ENCODE measurements around the gene ADGRG3. TPM values are rescaled to one million over a fixed set of nuclear protein-coding genes. Genes with fewer than 3 reads are reported as not detected.
"Not testable (repeated sequence)": the region's sequence is repeated elsewhere in the genome, so short reads cannot be mapped to it uniquely, and the experiment has no call there.

Gene ADGRG3
- total RNA-seq, 1 donor from 2014 or later = 7.7 TPM

- H3K4me3 ChIP-seq = no peak overlapping the region
- no peak overlapping the region for H3K27ac ChIP-seq
- intact Hi-C loops (cut with DNase I) = no loop called here
These were observed 747 bp downstream of the ADGRG3 start for GRCh38 chr16:57668630-57669475.

GRCh38 chr16:57669476-57670162 is 1.5 kb downstream of the ADGRG3 start:
- no peak for DNase-seq
- peaks cover 8% of the 10 kb centered on the region for H3K4me1 ChIP-seq
- no peak overlapping the region for H3K4me3 ChIP-seq
- no peaks in the 10 kb centered on the region for H3K27me3 ChIP-seq (ENCODE audit: low read depth)
- no peak overlapping the region for H3K27ac ChIP-seq
- TF ChIP-seq CTCF (IDR thresholded peaks at IDR 0.05) = no peak
- ATAC-seq = no peak
- intact Hi-C loops (cut with DNase I) = no loop called here
- no peaks in the 10 kb centered on the region for H3K9me3 ChIP-seq
- H3K36me3 ChIP-seq = no peaks in the 10 kb centered on the region

More at GRCh38 chr16:57668630-57669475, 747 bp downstream of the ADGRG3 start:
- TF ChIP-seq CTCF (IDR thresholded peaks at IDR 0.05) = no peak
- H3K9me3 ChIP-seq = no peaks in the 10 kb centered on the region
- DNase-seq (no peak), ATAC-seq (no peak)
- no peaks in the 10 kb centered on the region for H3K27me3 ChIP-seq (ENCODE audit: low read depth)
- peaks cover 8% of the 10 kb centered on the region for H3K4me1 ChIP-seq
- H3K36me3 ChIP-seq = peaks cover 2% of the 10 kb centered on the region

GRCh38 chr16:57670196-57670595 is 2.1 kb downstream of the ADGRG3 start:
- H3K9me3 ChIP-seq = no peaks in the 10 kb centered on the region

GRCh38 chr16:57671451-57671850 is 3.3 kb downstream of the ADGRG3 start:
- DNase-seq; ATAC-seq; H3K27ac ChIP-seq; H3K4me1 ChIP-seq; intact Hi-C loops (cut with DNase I); H3K4me3 ChIP-seq; H3K27me3 ChIP-seq (ENCODE audit: low read depth); H3K9me3 ChIP-seq; H3K36me3 ChIP-seq: not testable (repeated sequence)

More at GRCh38 chr16:57670196-57670595, 2.1 kb downstream of the ADGRG3 start:
- no peak for ATAC-seq
- no peaks in the 10 kb centered on the region for H3K36me3 ChIP-seq
- H3K4me1 ChIP-seq = peaks cover 8% of the 10 kb centered on the region
- TF ChIP-seq CTCF (IDR thresholded peaks at IDR 0.05) = no peak
- no peak overlapping the region for H3K4me3 ChIP-seq
- intact Hi-C loops (cut with DNase I) = no loop called here
- no peak overlapping the region for H3K27ac ChIP-seq
- no peak for DNase-seq
- H3K27me3 ChIP-seq (ENCODE audit: low read depth) = no peaks in the 10 kb centered on the region

- intact Hi-C loops (cut with DNase I) = no loop called here
- Histone ChIP-seq H3K4me3 (no peak overlapping the region), H3K4me1 (peaks cover 8% of the 10 kb centered on the region), H3K9me3 (no peaks in the 10 kb centered on the region), H3K27me3 (ENCODE audit: low read depth) (no peaks in the 10 kb centered on the region), H3K36me3 (no peaks in the 10 kb centered on the region), H3K27ac (no peak overlapping the region)
- no peak for DNase-seq
- ATAC-seq = no peak
- no peak for TF ChIP-seq CTCF (IDR thresholded peaks at IDR 0.05)
These were observed 4.3 kb downstream of the ADGRG3 start for GRCh38 chr16:57672416-57672815.

GRCh38 chr16:57672824-57673223 is 4.7 kb downstream of the ADGRG3 start:
- no peak overlapping the region for H3K27ac ChIP-seq
- DNase-seq = no peak
- ATAC-seq = no peak
- intact Hi-C loops (cut with DNase I) = no loop called here
- H3K36me3 ChIP-seq = no peaks in the 10 kb centered on the region
- H3K9me3 ChIP-seq = no peaks in the 10 kb centered on the region
- H3K4me1 ChIP-seq = peaks cover 4% of the 10 kb centered on the region
- H3K4me3 ChIP-seq = no peak overlapping the region
- no peak for TF ChIP-seq CTCF (IDR thresholded peaks at IDR 0.05)
- no peaks in the 10 kb centered on the region for H3K27me3 ChIP-seq (ENCODE audit: low read depth)
